Mucosa of stomach (tissue), 1 donor: ENCODE data around the gene CELF4.

Experiments
- H3K27me3 ChIP-seq: one replicate; pipeline ENCODE4 v1.7.0; 2013; ENCODE audit warnings: mild to moderate bottlenecking, low read length; ENCODE audit not compliant: control insufficient read depth, insufficient read depth
- H3K36me3 ChIP-seq: one replicate; pipeline ENCODE4 v1.7.0; 2013; ENCODE audit warnings: low read length; ENCODE audit not compliant: control insufficient read depth, insufficient read depth
- H3K4me1 ChIP-seq: one replicate; pipeline ENCODE4 v1.7.0; 2013; ENCODE audit warnings: mild to moderate bottlenecking, low read length; ENCODE audit not compliant: control insufficient read depth, insufficient read depth
- H3K4me3 ChIP-seq: one replicate; pipeline ENCODE4 v1.7.0; 2013; ENCODE audit warnings: low read length
- H3K9ac ChIP-seq: one replicate; pipeline ENCODE4 v1.7.0; 2013; ENCODE audit warnings: mild to moderate bottlenecking, low read length, moderate library complexity
- H3K9me3 ChIP-seq: one replicate; pipeline ENCODE4 v1.7.0; 2013; ENCODE audit warnings: mild to moderate bottlenecking, low read length, moderate library complexity; ENCODE audit not compliant: control insufficient read depth
- donor health status: Pancreatic carcinoma.

Gene CELF4

DNA sequence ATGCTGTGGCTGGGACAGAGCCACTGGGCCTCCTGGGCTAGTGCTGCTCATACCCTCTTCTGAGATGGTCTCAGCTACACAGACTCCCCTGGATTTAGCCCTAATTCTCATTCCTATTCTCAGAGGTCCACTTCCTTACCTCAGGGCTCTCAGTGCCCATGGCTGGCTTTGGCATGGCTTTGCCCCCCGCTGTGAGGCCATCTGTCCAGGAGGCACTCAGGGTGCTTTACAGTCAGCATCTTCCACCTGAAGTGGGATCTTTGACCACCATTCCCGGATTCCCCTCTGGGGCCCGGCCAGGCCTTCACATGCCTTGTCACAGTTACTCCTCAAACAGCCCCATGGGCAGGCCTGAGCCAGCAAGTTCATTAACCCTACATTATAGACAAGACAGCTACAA, 161.8 kb downstream of the CELF4 start:
- no peak overlapping the region for H3K4me3 ChIP-seq
- no peak overlapping the region for H3K9ac ChIP-seq
- no peaks in the 10 kb centered on the region for H3K27me3 ChIP-seq
- no peaks in the 10 kb centered on the region for H3K4me1 ChIP-seq
- no peaks in the 10 kb centered on the region for H3K9me3 ChIP-seq
- H3K36me3 ChIP-seq, result no peaks in the 10 kb centered on the region

DNA sequence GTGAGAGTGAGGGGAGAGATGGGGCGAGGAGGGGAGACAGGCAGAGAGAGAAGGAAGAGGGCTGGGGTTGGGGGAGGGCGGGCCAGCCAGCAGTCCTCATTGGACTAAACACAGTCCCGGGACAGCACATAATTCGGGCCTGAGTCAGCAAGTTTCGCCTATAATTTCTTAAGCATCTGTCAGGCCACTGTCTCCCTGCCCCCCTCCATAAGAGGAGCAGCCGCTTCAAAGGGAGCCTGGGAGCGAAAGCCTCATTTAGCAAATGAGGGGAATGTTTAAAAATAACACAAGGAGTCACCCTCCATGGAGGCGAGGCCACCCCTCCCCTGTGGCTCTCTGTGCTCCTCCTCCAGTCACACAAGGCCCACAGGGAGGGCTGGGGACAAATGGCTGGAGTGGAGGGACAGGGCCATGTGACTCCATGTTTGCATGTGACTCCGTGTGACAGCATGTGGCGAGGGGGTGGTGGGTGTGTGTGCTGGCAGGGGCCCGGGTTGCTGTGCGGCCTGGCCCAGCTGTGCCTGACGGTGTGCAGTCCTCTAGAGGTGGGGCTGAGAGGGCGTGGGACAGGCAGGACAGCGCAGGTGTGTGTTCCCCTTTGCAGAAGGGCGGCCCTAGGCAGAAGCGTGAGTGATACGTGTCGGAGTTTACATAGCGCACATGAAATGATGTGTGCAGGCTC, 162.4 kb downstream of the CELF4 start:
- Histone ChIP-seq H3K4me1 (no peaks in the 10 kb centered on the region), H3K4me3 (no peak overlapping the region), H3K9ac (no peak overlapping the region), H3K9me3 (no peaks in the 10 kb centered on the region), H3K27me3 (no peaks in the 10 kb centered on the region), H3K36me3 (no peaks in the 10 kb centered on the region)

DNA sequence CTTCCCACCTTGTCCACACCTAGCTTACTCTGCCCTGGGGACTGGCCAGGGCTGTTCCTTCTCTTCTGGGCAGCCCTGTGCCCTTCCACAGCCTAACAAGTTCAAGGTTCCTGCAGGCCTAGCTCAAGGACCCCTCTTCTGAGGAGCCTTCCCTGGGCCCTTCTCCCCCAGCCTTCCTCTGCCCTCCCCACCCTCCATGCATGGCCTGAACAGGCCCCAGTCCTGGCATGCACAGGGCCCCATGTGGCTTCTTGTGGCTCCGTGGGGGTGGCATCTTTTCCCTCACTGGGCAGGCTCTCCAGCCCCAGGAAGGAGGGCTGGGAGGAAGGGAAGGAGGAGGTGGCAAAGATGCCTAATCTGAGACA, 162.9 kb downstream of the CELF4 start:
- no peaks in the 10 kb centered on the region for H3K27me3 ChIP-seq
- no peak overlapping the region for H3K4me3 ChIP-seq
- H3K9me3 ChIP-seq, result no peaks in the 10 kb centered on the region
- H3K4me1 ChIP-seq, result no peaks in the 10 kb centered on the region
- no peak overlapping the region for H3K9ac ChIP-seq
- H3K36me3 ChIP-seq, result no peaks in the 10 kb centered on the region

GRCh38 chr18:37400802-37401201, 164.8 kb downstream of the CELF4 start:
- no peak overlapping the region for H3K4me3 ChIP-seq
- H3K36me3 ChIP-seq, result no peaks in the 10 kb centered on the region
- no peaks in the 10 kb centered on the region for H3K27me3 ChIP-seq
- H3K9me3 ChIP-seq, result no peaks in the 10 kb centered on the region
- no peak overlapping the region for H3K9ac ChIP-seq
- H3K4me1 ChIP-seq, result no peaks in the 10 kb centered on the region

DNA sequence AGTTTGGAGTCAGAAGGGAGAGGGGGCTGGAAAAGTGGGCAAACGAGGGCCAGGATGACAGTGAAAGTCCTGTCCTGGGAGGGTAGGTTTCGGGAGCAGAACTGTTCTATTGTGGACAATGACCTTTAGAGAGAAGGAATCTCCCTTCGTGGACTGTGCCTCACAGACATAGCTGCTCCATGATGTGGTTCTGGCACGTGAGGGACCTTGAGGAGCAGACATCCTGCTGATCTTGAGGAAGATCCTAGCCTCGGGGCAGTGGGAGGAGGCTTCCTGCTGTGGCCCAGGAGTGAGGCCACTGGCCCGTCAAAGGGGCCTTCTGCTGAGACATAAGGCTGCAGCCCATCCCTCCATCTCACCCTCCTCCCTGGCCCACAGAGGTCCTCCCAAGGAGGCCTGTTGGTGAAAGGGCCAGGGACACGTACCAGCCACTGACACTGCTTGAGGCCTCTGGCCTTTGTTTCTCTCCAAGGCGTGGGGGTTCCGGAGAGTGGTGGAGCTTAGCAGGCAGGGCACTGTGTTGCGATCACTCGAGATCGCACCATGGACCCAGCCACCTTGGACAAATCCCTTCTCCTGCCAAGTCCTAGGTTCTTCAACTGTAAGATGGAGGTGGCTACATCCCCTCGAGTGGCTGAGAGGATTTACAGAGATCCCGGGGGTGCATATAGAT, 167.2 kb downstream of the CELF4 start:
- Histone ChIP-seq H3K4me3 (no peak overlapping the region), H3K4me1 (no peaks in the 10 kb centered on the region), H3K36me3 (no peaks in the 10 kb centered on the region)

GRCh38 chr18:37397814-37398213, 167.8 kb downstream of the CELF4 start:
- Histone ChIP-seq H3K4me1 (no peaks in the 10 kb centered on the region), H3K27me3 (peaks cover 14% of the 10 kb centered on the region), H3K9me3 (no peaks in the 10 kb centered on the region), H3K36me3 (no peaks in the 10 kb centered on the region), H3K4me3 (no peak overlapping the region), H3K9ac (no peak overlapping the region)

More for the DNA sequence above, 167.2 kb downstream of the CELF4 start:
- no peaks in the 10 kb centered on the region for H3K9me3 ChIP-seq
- peaks cover 10% of the 10 kb centered on the region for H3K27me3 ChIP-seq
- H3K9ac ChIP-seq, result no peak overlapping the region

GRCh38 chr18:37396971-37397720, 168.5 kb downstream of the CELF4 start:
- no peaks in the 10 kb centered on the region for H3K4me1 ChIP-seq
- no peak overlapping the region for H3K9ac ChIP-seq
- H3K36me3 ChIP-seq, result no peaks in the 10 kb centered on the region
- no peak overlapping the region for H3K4me3 ChIP-seq
- H3K9me3 ChIP-seq, result no peaks in the 10 kb centered on the region
- peaks cover 14% of the 10 kb centered on the region for H3K27me3 ChIP-seq

DNA sequence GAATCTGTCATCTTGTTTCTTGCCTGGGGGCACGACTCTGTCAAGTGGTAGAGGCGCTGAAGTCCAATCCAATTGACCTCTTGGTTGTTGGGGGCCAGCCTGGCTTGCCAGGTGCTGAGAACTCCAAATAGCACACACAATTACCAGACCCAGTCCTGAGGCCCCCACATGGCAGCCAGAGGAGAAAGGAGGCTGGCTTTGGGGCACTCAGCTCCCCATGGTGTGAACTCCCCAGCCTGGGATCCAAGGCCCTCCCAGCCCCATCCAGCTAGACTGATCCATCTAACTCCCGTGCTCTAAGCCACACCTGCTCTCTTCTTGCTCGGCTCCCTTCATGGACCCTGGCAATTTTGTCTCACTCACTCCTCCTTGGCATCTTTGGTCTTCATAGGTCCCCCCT, 170.0 kb downstream of the CELF4 start:
- no peak overlapping the region for H3K9ac ChIP-seq
- no peak overlapping the region for H3K4me3 ChIP-seq
- H3K9me3 ChIP-seq, result no peaks in the 10 kb centered on the region
- peaks cover 14% of the 10 kb centered on the region for H3K27me3 ChIP-seq
- H3K36me3 ChIP-seq, result no peaks in the 10 kb centered on the region
- no peaks in the 10 kb centered on the region for H3K4me1 ChIP-seq

GRCh38 chr18:37395138-37395537, 170.5 kb downstream of the CELF4 start:
- no peak overlapping the region for H3K4me3 ChIP-seq
- peaks cover 14% of the 10 kb centered on the region for H3K27me3 ChIP-seq
- H3K9me3 ChIP-seq, result no peaks in the 10 kb centered on the region
- H3K9ac ChIP-seq, result no peak overlapping the region
- H3K36me3 ChIP-seq, result no peaks in the 10 kb centered on the region
- no peaks in the 10 kb centered on the region for H3K4me1 ChIP-seq

- H3K9me3 ChIP-seq, result no peaks in the 10 kb centered on the region
- no peaks in the 10 kb centered on the region for H3K36me3 ChIP-seq
- peaks cover 14% of the 10 kb centered on the region for H3K27me3 ChIP-seq
- no peaks in the 10 kb centered on the region for H3K4me1 ChIP-seq
- H3K9ac ChIP-seq, result no peak overlapping the region
- H3K4me3 ChIP-seq, result no peak overlapping the region
Measured at GRCh38 chr18:37394610-37394965, 171.0 kb downstream of the CELF4 start.

DNA sequence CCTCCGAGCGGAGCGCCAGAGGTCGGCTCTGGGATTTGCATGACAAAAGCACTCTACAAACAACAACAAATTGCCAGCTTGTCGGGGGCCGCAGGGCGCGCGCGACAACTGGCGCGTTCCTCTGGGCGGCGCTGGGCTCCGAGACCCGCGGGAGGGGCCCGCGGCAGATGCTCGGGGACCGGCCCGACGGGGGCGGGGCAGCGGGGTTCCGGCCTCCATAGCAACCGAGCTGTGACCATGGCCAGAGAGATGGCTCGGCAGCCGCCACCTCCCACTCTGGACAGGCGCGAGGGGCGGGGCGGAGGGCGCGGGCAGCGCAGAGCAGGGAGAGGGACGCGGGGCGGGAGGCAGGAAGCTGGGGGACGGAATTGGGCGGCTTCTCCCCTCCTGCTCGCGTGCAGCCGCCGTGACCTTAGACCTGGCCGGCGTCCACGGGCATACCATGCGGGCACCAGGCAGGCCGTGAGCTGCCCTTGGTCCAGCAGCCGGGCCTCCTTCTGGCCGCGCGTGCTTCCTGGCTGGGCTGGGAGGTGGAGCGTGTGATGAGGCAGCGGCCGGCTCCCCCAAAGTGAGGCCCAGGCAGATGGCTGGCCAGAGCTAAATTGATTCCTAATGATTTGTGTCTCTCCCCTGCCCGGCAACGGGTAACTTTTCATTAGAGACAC, 171.5 kb downstream of the CELF4 start:
- Histone ChIP-seq H3K9me3 (no peaks in the 10 kb centered on the region), H3K4me3 (no peak overlapping the region), H3K9ac (no peak overlapping the region), H3K27me3 (peaks cover 14% of the 10 kb centered on the region), H3K36me3 (no peaks in the 10 kb centered on the region), H3K4me1 (no peaks in the 10 kb centered on the region)
